Nephron progenitor cell (in vitro differentiated cells): ENCODE data around the gene FAIM2.
"Not testable (repeated sequence)": the region's sequence is repeated elsewhere in the genome, so short reads cannot be mapped to it uniquely, and the experiment has no call there.

Source experiments
- DNase-seq: peaks from one replicate; pipeline ENCODE4 v3.0.0; 2021
- H3K27ac Mint-ChIP-seq: 2 replicates; pipeline ENCODE4 v1.8.0; 2021; ENCODE audit warnings: mild to moderate bottlenecking, moderate library complexity, mixed read lengths
- H3K27me3 Mint-ChIP-seq: 2 replicates; pipeline ENCODE4 v1.8.0; 2021; ENCODE audit warnings: mild to moderate bottlenecking, low read depth, mixed read lengths; ENCODE audit not compliant: poor library complexity
- H3K36me3 Mint-ChIP-seq: 2 replicates; pipeline ENCODE4 v1.8.0; 2021; ENCODE audit warnings: low read depth, mixed read lengths
- H3K4me1 Mint-ChIP-seq: 2 replicates; pipeline ENCODE4 v1.8.0; 2021; ENCODE audit warnings: mixed read lengths
- H3K4me3 Mint-ChIP-seq: 2 replicates; pipeline ENCODE4 v1.8.0; 2021; ENCODE audit warnings: mild to moderate bottlenecking, moderate library complexity, mixed read lengths
- H3K9me3 Mint-ChIP-seq: 2 replicates; pipeline ENCODE4 v1.8.0; 2021; ENCODE audit warnings: mild to moderate bottlenecking, moderate library complexity, mixed read lengths
- CTCF ChIP-seq: fragments of 200-600 bp; sonication (generic); IDR thresholded peaks from 2 replicates; pipeline ENCODE4 v1.5.0; 2021; ENCODE audit warnings: antibody characterized with exemption

FAIM2 gene

GRCh38 chr12:49863946-49864797 is 39.5 kb downstream of the FAIM2 start:
- Mint-ChIP-seq H3K36me3 (peaks cover 6% of the 10 kb centered on the region), H3K4me1 (peaks cover 43% of the 10 kb centered on the region), H3K4me3 (no peak overlapping the region), H3K9me3 (peaks cover 12% of the 10 kb centered on the region), H3K27me3 (peaks cover 20% of the 10 kb centered on the region), H3K27ac (no peak overlapping the region)
- no peak for DNase-seq
- no peak for TF ChIP-seq CTCF

GRCh38 chr12:49860921-49861320 is 42.8 kb downstream of the FAIM2 start:
- Mint-ChIP-seq H3K9me3 (peaks cover 26% of the 10 kb centered on the region), H3K4me1 (peaks cover 15% of the 10 kb centered on the region), H3K27me3 (peaks cover 40% of the 10 kb centered on the region)
- H3K4me3 Mint-ChIP-seq, DNase-seq, H3K27ac Mint-ChIP-seq, H3K36me3 Mint-ChIP-seq: not testable (repeated sequence)

- Mint-ChIP-seq H3K27me3 (peaks cover 56% of the 10 kb centered on the region), H3K9me3 (peaks cover 29% of the 10 kb centered on the region)
- not testable (repeated sequence) for H3K36me3 Mint-ChIP-seq, H3K4me1 Mint-ChIP-seq, H3K4me3 Mint-ChIP-seq, DNase-seq, H3K27ac Mint-ChIP-seq
These were observed 47.8 kb downstream of the FAIM2 start for GRCh38 chr12:49855890-49856289.

DNA sequence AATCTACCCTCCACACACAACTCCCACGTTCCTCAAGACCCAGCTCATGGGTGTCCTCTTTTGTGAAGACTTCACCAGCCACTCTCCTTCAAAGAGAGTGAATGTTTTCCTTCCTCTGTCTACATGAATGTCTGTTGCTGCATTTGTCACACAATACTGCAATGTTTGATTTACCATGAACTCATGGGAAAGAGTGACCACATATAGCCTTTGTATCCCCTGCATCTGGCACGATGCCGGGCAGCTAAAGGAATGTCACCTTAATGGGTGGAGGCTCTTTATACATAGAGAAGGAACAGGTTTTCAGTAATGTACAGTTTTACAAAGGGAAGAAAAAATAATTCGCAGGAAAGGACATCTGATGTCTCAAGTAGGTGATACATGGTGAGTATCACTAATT is 48.7 kb downstream of the FAIM2 start:
- H3K36me3 Mint-ChIP-seq = peaks cover 4% of the 10 kb centered on the region
- no peak overlapping the region for H3K4me3 Mint-ChIP-seq
- H3K27ac Mint-ChIP-seq = no peak overlapping the region
- H3K9me3 Mint-ChIP-seq = peaks cover 26% of the 10 kb centered on the region
- no peaks in the 10 kb centered on the region for H3K4me1 Mint-ChIP-seq
- H3K27me3 Mint-ChIP-seq = peaks cover 62% of the 10 kb centered on the region
- no peak for TF ChIP-seq CTCF
- DNase-seq = no peak

DNA sequence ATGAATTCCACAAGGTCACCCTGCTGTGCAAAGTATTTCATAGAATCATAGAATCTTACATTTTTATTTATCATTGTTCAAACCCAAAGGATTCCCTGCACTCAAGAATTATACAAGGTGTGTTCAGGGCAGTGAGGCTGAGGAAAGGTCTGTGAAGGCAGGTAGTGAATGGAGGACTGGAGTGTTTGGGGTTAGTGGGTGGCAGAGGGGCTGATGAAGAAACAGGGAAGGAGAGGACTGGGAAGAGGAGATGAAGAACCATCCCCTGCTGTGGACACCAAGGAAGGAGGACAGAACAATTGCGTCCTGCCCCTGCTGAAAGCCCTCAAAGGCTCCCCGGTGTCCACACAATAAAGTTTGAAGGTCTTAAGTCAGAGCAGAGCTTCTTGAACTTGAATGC is 50.0 kb downstream of the FAIM2 start:
- Mint-ChIP-seq H3K27ac (no peak overlapping the region), H3K4me1 (no peaks in the 10 kb centered on the region), H3K9me3 (peaks cover 13% of the 10 kb centered on the region), H3K4me3 (no peak overlapping the region), H3K36me3 (no peaks in the 10 kb centered on the region), H3K27me3 (peaks cover 67% of the 10 kb centered on the region)
- no peak for TF ChIP-seq CTCF
- no peak for DNase-seq

DNA sequence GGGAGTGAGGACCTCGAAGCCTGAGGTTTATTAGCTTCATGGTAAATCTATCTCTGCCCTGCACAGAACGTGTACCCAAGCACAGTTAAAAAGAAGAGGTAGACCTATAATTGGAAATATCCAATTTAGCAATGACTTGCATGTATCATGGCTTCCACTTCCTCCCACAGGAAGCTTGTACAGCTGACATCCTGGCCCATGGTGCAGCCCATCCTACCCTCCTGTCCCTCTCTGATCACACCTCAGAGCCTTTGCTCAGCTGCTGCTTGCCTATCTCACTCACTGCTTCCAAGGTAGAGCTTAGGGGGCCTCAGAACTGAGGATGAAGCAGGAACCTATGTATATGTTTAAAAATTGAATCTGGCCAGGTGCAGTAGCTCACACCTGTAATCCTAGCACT is 56.5 kb downstream of the FAIM2 start:
- Mint-ChIP-seq H3K27me3 (peaks cover 45% of the 10 kb centered on the region), H3K27ac (no peak overlapping the region), H3K4me3 (no peak overlapping the region), H3K4me1 (peaks cover 11% of the 10 kb centered on the region), H3K36me3 (no peaks in the 10 kb centered on the region), H3K9me3 (no peaks in the 10 kb centered on the region)
- no peak for TF ChIP-seq CTCF
- DNase-seq = no peak

GRCh38 chr12:49846032-49846431 is 57.7 kb downstream of the FAIM2 start:
- no peak for DNase-seq
- Mint-ChIP-seq H3K4me1 (peaks cover 22% of the 10 kb centered on the region), H3K4me3 (no peak overlapping the region), H3K9me3 (no peaks in the 10 kb centered on the region), H3K36me3 (no peaks in the 10 kb centered on the region), H3K27ac (no peak overlapping the region), H3K27me3 (peaks cover 34% of the 10 kb centered on the region)
- TF ChIP-seq CTCF = no peak
